Esophagus muscularis mucosa (tissue), 4 donors: ENCODE results near the gene RCAN1. TPM values are rescaled to one million over a fixed set of nuclear protein-coding genes. Genes with fewer than 3 reads are reported as not detected.

ENCODE experiments used
- DNase-seq: peaks from one replicate; pipeline ENCODE4 v3.0.0-alpha.2; 2017; ENCODE audit errors: extremely low spot score
- H3K27ac ChIP-seq, 4 donors: fragments of 200-600 bp; sonication (generic); replicated peaks in 1 of 4; 1 replicate in 3 of 4; 2 replicates in 1 of 4; pipeline ENCODE4 v1.5.1; 2016 to 2019; ENCODE audit warnings: mild to moderate bottlenecking in 1 of 4
- H3K27me3 ChIP-seq, 4 donors: fragments of 200-600 bp; sonication (generic); one replicate each; pipeline versions ENCODE4 v1.5.1 to v1.6.0; 2016 to 2019
- H3K36me3 ChIP-seq, 4 donors: fragments of 200-600 bp; sonication (generic); one replicate each; pipeline ENCODE4 v1.5.1; 2016 to 2019
- H3K4me1 ChIP-seq, 4 donors: fragments of 200-600 bp; sonication (generic); one replicate each; pipeline ENCODE4 v1.5.1; 2016 to 2019
- H3K4me3 ChIP-seq, 4 donors: fragments of 200-600 bp; sonication (generic); 1 replicate in 2 of 4; 2 replicates in 2 of 4; pipeline ENCODE4 v1.5.1; 2016 to 2019; ENCODE audit warnings: mild to moderate bottlenecking in 4 of 4, moderate library complexity in 1 of 4
- H3K9me3 ChIP-seq, 4 donors: fragments of 200-600 bp; sonication (generic); 1 replicate in 3 of 4; 2 replicates in 1 of 4; pipeline ENCODE4 v1.5.1; 2016 to 2019
- EP300 ChIP-seq: sonication (generic); formaldehyde crosslinking; IDR thresholded peaks from one replicate; pipeline ENCODE4 v1.6.1; 2017; ENCODE audit warnings: antibody characterized with exemption
- POLR2A ChIP-seq: fragments of 450-650 bp; IDR thresholded peaks from one replicate; pipeline ENCODE4 v1.6.1; 2017; ENCODE audit warnings: antibody characterized with exemption, moderate library complexity, mild to moderate bottlenecking, low read depth
- POLR2AphosphoS5 ChIP-seq, 2 donors: sonication (generic); formaldehyde crosslinking; IDR thresholded peaks; one replicate each; pipeline ENCODE4 v1.6.1; 2017; ENCODE audit warnings: antibody characterized with exemption in 2 of 2
- WGBS: methylation state at CpG from one replicate; pipeline ENCODE4 v1.1.5; 2018; 5-methylcytosine and 5-hydroxymethylcytosine counted together
- intact Hi-C: fragments of 100-400 bp; cut with DNase I; formaldehyde crosslinking; loops from one replicate; pipeline ENCODE4 v1.15.1; 2023
- total RNA-seq, 4 donors: library from RNA; depleted of rRNA; stranded (reverse); fragments of >200 nt; gene quantifications; one replicate each; pipeline versions ENCODE4 v1.1.0 to v1.2.1, GENCODE V29; 2016
- TF ChIP-seq, protein P1 (sequence below), 3 experiments: fragments of 200-600 bp in 2 of 3; fragments of 450-650 bp in 1 of 3; sonication (generic) in 2 of 3; IDR thresholded peaks; one replicate each; pipeline ENCODE4 v1.5.1; 2017 to 2019; ENCODE audit warnings: antibody characterized with exemption in 3 of 3, mild to moderate bottlenecking in 2 of 3, moderate library complexity in 1 of 3

Gene RCAN1
- total RNA-seq, 4 donors from 2014 or later: 32.4 to 58.8 (median 37.9) TPM

- H3K27ac ChIP-seq: peak overlapping the region; percentile 25 to 63 (median 51)
- DNase-seq: no peak
- intact Hi-C loops: loop anchor here (5.0 kb wide), 1 partner anchor 75 kb away; no protein-coding TSS in a partner anchor
- H3K27me3 ChIP-seq: no peaks in the 10 kb centered on the region
- H3K4me1 ChIP-seq: peaks cover 45 to 64% (median 61%) of the 10 kb centered on the region in 4 donors
- no peak for TF ChIP-seq POLR2AphosphoS5 (IDR thresholded peaks at IDR 0.05)
- TF ChIP-seq EP300: no peak
- TF ChIP-seq POLR2A: no peak
- TF ChIP-seq, protein P1, sequence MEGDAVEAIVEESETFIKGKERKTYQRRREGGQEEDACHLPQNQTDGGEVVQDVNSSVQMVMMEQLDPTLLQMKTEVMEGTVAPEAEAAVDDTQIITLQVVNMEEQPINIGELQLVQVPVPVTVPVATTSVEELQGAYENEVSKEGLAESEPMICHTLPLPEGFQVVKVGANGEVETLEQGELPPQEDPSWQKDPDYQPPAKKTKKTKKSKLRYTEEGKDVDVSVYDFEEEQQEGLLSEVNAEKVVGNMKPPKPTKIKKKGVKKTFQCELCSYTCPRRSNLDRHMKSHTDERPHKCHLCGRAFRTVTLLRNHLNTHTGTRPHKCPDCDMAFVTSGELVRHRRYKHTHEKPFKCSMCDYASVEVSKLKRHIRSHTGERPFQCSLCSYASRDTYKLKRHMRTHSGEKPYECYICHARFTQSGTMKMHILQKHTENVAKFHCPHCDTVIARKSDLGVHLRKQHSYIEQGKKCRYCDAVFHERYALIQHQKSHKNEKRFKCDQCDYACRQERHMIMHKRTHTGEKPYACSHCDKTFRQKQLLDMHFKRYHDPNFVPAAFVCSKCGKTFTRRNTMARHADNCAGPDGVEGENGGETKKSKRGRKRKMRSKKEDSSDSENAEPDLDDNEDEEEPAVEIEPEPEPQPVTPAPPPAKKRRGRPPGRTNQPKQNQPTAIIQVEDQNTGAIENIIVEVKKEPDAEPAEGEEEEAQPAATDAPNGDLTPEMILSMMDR (IDR thresholded peaks at IDR 0.05): no peak
- H3K36me3 ChIP-seq: peaks cover 7 to 62% (median 46%) of the 10 kb centered on the region in 4 donors
- 71% methylated on average over 6 of the region's 6 CpGs for WGBS
- no peak overlapping the region for H3K4me3 ChIP-seq
- no peaks in the 10 kb centered on the region for H3K9me3 ChIP-seq
Observed at GRCh38 chr21:34522284-34522683, 92.6 kb downstream of the RCAN1 start.

GRCh38 chr21:34521561-34521960 is 93.4 kb downstream of the RCAN1 start:
- WGBS: 92% methylated on average over 7 of the region's 7 CpGs
- H3K27me3 ChIP-seq: no peaks in the 10 kb centered on the region
- TF ChIP-seq POLR2A (no peak), EP300 (no peak), POLR2AphosphoS5 (IDR thresholded peaks at IDR 0.05) (no peak)
- TF ChIP-seq, protein P1 (IDR thresholded peaks at IDR 0.05): no peak
- H3K4me1 ChIP-seq: peaks cover 43 to 60% (median 58%) of the 10 kb centered on the region in 4 donors
- H3K36me3 ChIP-seq: peaks cover 7 to 69% (median 49%) of the 10 kb centered on the region in 4 donors
- H3K9me3 ChIP-seq: no peaks in the 10 kb centered on the region
- DNase-seq: no peak
- H3K4me3 ChIP-seq: no peak overlapping the region
- intact Hi-C loops: loop anchor here (5.0 kb wide), 1 partner anchor 76 kb away; no protein-coding TSS in a partner anchor
- peak overlapping the region; percentile 25 to 63 (median 51) for H3K27ac ChIP-seq

DNA sequence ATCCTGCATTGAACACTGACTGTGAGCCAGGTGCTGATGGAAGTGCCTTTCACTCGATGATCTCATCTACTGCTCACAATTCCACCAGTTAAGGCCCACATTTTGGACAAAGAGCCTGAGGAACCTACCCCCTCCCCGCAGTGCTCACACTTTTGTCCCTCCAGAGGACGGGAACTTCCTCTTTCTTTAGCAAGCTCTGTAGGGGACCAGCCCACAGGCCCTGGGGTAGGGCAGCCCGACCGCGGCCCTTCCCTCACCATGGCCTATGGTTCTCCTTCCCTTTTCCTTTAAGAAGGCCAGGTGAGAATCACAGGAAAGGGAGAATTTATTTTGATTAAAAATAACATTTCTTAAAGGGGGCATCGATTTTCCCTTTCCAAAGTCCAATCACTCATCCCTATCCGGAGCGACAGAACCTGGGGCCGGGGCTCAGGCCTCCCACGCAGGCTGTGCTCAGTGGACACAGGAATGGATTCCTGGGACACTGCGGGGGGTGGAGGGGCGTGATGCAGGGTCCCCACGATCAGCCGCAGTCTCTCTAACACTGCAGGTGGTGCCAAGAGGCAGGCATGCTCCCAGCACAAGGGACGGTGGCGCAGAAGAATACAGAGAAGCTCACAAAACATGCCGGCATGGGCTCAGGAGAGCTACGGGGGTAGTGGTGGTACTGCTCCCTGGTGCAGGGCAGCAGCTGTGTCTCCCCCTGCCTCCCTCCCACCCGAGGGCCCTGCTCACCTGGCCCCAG is 94.0 kb downstream of the RCAN1 start:
- Histone ChIP-seq H3K27me3 (no peaks in the 10 kb centered on the region), H3K27ac (peak overlapping the region; percentile 25 to 63 (median 51)), H3K4me1 (peaks cover 43 to 58% (median 55%) of the 10 kb centered on the region in 4 donors), H3K36me3 (peaks cover 7 to 76% (median 51%) of the 10 kb centered on the region in 4 donors), H3K9me3 (no peaks in the 10 kb centered on the region), H3K4me3 (no peak overlapping the region)
- 77% methylated on average over 14 of the region's 20 CpGs for WGBS
- TF ChIP-seq, protein P1 (IDR thresholded peaks at IDR 0.05): no peak
- TF ChIP-seq POLR2AphosphoS5 (IDR thresholded peaks at IDR 0.05): no peak
- TF ChIP-seq POLR2A: no peak
- no peak for TF ChIP-seq EP300
- intact Hi-C loops: loop anchor here (5.0 kb wide), 1 partner anchor 76 kb away; no protein-coding TSS in a partner anchor
- no peak for DNase-seq

DNA sequence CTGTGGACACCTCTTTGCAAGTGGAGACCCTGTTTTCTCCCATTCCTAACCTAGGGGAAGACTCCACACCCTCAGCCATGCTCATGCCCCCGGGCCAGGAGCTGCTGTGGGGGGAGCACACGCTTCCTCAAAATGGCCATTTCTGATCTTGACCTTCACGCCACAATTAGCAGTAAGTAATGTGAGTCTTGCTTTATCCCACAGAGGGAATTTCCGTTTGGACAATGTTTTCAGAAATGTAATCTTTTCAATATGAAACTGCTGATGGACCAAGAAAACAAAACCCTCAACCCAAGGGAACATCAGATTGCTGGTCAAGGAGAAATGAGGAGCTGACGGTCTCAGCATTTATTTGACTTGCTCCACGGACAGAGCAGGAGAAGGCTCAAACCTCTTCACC is 94.6 kb downstream of the RCAN1 start:
- peaks cover 7 to 79% (median 51%) of the 10 kb centered on the region in 4 donors for H3K36me3 ChIP-seq
- peaks cover 39 to 52% (median 48%) of the 10 kb centered on the region in 4 donors for H3K4me1 ChIP-seq
- no peaks in the 10 kb centered on the region for H3K9me3 ChIP-seq
- 70% methylated on average over 6 of the region's 6 CpGs for WGBS
- TF ChIP-seq POLR2A: no peak
- peak overlapping the region; percentile 25 to 63 (median 51) for H3K27ac ChIP-seq
- DNase-seq: no peak
- no peaks in the 10 kb centered on the region for H3K27me3 ChIP-seq
- H3K4me3 ChIP-seq: no peak overlapping the region
- intact Hi-C loops: loop anchor here (5.0 kb wide), 1 partner anchor 77 kb away; no protein-coding TSS in a partner anchor

DNA sequence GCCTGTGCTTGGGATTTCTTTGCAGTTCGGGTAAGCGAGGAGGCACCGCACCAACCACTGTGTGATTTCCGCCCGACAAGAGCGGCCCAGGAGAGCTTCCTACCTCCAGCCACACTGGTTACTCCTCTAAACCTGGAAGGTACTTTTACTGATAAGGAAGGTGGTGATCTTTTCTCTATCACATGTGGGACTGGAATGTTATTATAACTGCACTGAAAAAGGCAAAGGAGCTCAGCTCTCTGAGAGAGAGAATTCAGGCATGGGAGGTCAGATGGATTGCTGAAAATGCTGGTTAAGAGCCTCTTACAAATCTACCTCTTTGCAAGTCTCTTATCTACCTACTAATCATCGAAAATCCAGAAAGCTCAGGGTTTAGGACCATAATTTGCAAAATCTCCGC is 95.2 kb downstream of the RCAN1 start:
- Histone ChIP-seq H3K27me3 (no peaks in the 10 kb centered on the region), H3K4me1 (peaks cover 35 to 46% (median 42%) of the 10 kb centered on the region in 4 donors), H3K36me3 (peaks cover 7 to 79% (median 51%) of the 10 kb centered on the region in 4 donors), H3K9me3 (no peaks in the 10 kb centered on the region), H3K4me3 (no peak overlapping the region), H3K27ac (peak overlapping the region in 3 of 4 donors; percentile 49 to 63 (median 53))
- no peak for DNase-seq
- intact Hi-C loops: loop anchor here (5.0 kb wide), 1 partner anchor 78 kb away; no protein-coding TSS in a partner anchor
- TF ChIP-seq POLR2A (no peak), POLR2AphosphoS5 (IDR thresholded peaks at IDR 0.05) (no peak), EP300 (no peak)
- WGBS: 84% methylated on average over 8 of the region's 8 CpGs
